GM19324 (cell line): ENCODE data around the gene ASIC2.

Experiments
- ATAC-seq: cut with Tn5 transposase; IDR thresholded peaks from one replicate; pipeline ENCODE4 v1.9.1; 2021; ENCODE audit warnings: mild to moderate bottlenecking, moderate library complexity; ENCODE audit not compliant: unreplicated experiment, low FRiP score

The ASIC2 gene

GRCh38 chr17:33040461-33040860 is 252.6 kb downstream of the ASIC2 start:
- ATAC-seq, result no peak

GRCh38 chr17:33039874-33040273 is 253.2 kb downstream of the ASIC2 start:
- ATAC-seq, result no peak

GRCh38 chr17:33038740-33039139 is 254.4 kb downstream of the ASIC2 start:
- no peak for ATAC-seq

- ATAC-seq, result no peak
Observed at GRCh38 chr17:33033176-33033575, 259.9 kb downstream of the ASIC2 start.

GRCh38 chr17:33028778-33029177 is 264.3 kb downstream of the ASIC2 start:
- no peak for ATAC-seq

- no peak for ATAC-seq
Observed at GRCh38 chr17:33028061-33028460, 265.0 kb downstream of the ASIC2 start.

- no peak for ATAC-seq
Observed at GRCh38 chr17:33024688-33025486, 268.2 kb downstream of the ASIC2 start.

GRCh38 chr17:33023790-33024189 is 269.3 kb downstream of the ASIC2 start:
- no peak for ATAC-seq

- no peak for ATAC-seq
Observed at GRCh38 chr17:33021731-33022408, 271.2 kb downstream of the ASIC2 start.

- ATAC-seq, result no peak
Observed at GRCh38 chr17:33019161-33019890, 273.8 kb downstream of the ASIC2 start.

- ATAC-seq, result no peak
Observed at GRCh38 chr17:33017366-33017765, 275.7 kb downstream of the ASIC2 start.

GRCh38 chr17:33016920-33017319 is 276.2 kb downstream of the ASIC2 start:
- no peak for ATAC-seq

- no peak for ATAC-seq
Observed at GRCh38 chr17:33015716-33016346, 277.3 kb downstream of the ASIC2 start.

GRCh38 chr17:33014751-33015150 is 278.3 kb downstream of the ASIC2 start:
- ATAC-seq, result no peak

- no peak for ATAC-seq
Observed at GRCh38 chr17:33013596-33014375, 279.3 kb downstream of the ASIC2 start.

GRCh38 chr17:33012522-33013033 is 280.5 kb downstream of the ASIC2 start:
- no peak for ATAC-seq

GRCh38 chr17:33009636-33010035 is 283.5 kb downstream of the ASIC2 start:
- no peak for ATAC-seq

GRCh38 chr17:33007186-33007585 is 285.9 kb downstream of the ASIC2 start:
- no peak for ATAC-seq

- ATAC-seq, result no peak
Observed at GRCh38 chr17:33002246-33002645, 290.8 kb downstream of the ASIC2 start.

- no peak for ATAC-seq
Observed at GRCh38 chr17:32998887-32999228, 294.2 kb downstream of the ASIC2 start.
